ENCODE results near the gene DIP2A.
"Not testable (repeated sequence)": the region's sequence is repeated elsewhere in the genome, so short reads cannot be mapped to it uniquely, and the experiment has no call there.

The DIP2A gene

DNA sequence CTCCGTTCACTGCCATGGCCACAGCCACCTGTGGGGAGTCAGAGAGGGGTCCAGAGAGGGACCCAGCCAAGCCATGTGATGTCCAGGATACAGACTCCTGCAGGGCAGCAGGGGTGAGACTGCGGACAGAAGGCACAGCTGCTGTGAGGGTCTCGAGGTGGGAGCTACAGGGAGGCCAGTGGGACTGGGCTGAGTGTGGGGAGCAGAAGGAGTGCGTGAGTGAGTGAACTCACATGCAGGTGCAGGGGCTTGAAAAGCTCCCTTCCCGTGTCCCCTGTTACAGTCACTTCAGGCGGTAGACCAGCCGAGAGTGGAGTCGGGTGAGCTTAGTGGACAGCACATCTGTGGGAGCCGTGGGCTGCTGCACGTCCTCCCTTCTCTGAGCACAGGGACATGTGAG is 103.8 kb downstream of the DIP2A start:
- Mint-ChIP-seq H3K27ac (ENCODE audit: low read depth) (peak overlapping the region; percentile 77), H3K9me3 (no peaks in the 10 kb centered on the region), H3K36me3 (ENCODE audit: insufficient read depth) (peaks cover 26% of the 10 kb centered on the region), H3K27me3 (no peaks in the 10 kb centered on the region), H3K4me3 (no peak overlapping the region), H3K4me1 (peaks cover 20% of the 10 kb centered on the region)
- no peak for ATAC-seq (replicated peaks; ENCODE audit: extremely low read depth, poor library complexity, severe bottlenecking)
- no peak for DNase-seq (ENCODE audit: low spot score in 2 of 2)

DNA sequence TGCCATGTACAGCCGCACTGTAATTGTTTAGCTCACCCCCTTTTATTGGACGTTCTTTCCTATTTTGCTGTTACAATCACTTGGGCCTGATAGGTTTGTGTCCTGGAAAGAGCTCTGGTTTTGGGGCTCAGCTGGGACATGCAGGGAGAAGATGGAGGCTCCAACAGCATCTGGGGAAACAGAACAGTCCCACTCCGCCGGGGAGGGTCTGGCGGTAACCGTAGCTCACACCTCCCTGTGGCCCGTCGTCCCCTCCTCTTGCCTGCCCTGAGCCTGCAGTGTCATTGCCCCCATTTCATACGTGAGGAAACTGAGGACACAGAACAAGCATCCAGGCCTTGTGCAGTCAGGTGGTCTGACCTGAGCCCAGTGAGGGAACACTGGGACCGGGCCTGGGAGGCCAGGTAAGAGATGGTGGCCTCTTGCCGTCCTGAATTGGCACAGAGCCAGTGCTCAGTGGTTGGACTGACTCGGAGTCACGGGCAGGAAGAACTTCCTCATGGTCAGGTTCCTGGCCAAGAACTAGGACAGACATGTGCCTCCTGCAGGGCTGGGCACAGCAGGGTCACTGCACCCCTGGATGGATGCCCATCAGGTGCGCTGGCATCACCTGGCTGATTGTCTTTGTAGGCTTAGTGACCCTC is 104.4 kb downstream of the DIP2A start:
- H3K4me3 Mint-ChIP-seq: no peak overlapping the region
- no peaks in the 10 kb centered on the region for H3K27me3 Mint-ChIP-seq
- H3K4me1 Mint-ChIP-seq: peaks cover 20% of the 10 kb centered on the region
- H3K27ac Mint-ChIP-seq (ENCODE audit: low read depth): no peak overlapping the region
- H3K36me3 Mint-ChIP-seq (ENCODE audit: insufficient read depth): peaks cover 32% of the 10 kb centered on the region
- ATAC-seq (replicated peaks; ENCODE audit: extremely low read depth, poor library complexity, severe bottlenecking): no peak
- no peaks in the 10 kb centered on the region for H3K9me3 Mint-ChIP-seq
- DNase-seq (ENCODE audit: low spot score in 2 of 2): no peak

DNA sequence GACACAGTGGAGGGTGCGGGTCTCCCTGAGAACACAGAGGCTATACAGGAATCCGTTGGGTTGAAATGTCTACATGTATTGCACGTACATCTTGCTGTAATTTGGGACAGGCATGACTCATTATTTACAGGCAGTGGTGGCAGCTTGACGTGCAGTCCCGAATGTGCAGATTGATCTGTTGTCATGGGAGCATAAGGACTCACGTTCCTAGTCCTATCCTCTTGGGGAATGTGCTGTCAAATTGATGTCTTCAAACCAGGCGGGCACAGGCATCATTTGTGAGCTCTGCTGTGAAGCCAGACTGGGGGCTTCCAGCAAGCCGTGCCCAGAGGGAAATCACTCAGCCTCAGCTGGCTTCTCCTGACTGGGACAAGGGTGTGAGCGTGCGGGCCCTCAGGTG is 105.7 kb downstream of the DIP2A start:
- peaks cover 33% of the 10 kb centered on the region for H3K36me3 Mint-ChIP-seq (ENCODE audit: insufficient read depth)
- H3K4me3 Mint-ChIP-seq: no peak overlapping the region
- peak overlapping the region; percentile 74 for H3K27ac Mint-ChIP-seq (ENCODE audit: low read depth)

DNA sequence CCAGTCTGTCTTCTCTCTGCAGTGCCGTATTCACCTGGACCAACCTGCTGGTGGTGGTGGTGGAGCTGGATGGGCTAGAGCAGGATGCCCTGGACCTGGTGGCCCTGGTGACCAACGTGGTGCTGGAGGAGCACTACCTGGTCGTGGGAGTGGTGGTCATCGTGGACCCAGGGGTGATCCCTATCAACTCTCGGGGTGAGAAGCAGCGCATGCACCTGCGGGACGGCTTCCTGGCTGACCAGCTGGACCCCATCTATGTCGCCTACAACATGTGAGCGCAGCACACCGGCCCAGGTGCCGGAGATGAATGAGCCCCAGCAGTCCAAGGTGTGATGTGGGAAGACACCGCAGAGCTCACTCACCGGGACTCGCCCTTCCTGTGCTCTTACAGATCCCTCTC is 108.7 kb downstream of the DIP2A start:
- Mint-ChIP-seq H3K4me3 (no peak overlapping the region), H3K9me3 (no peaks in the 10 kb centered on the region), H3K27ac (ENCODE audit: low read depth) (no peak overlapping the region), H3K27me3 (no peaks in the 10 kb centered on the region), H3K36me3 (ENCODE audit: insufficient read depth) (peaks cover 34% of the 10 kb centered on the region), H3K4me1 (peaks cover 6% of the 10 kb centered on the region)
- DNase-seq (ENCODE audit: low spot score in 2 of 2): no peak
- ATAC-seq (replicated peaks; ENCODE audit: extremely low read depth, poor library complexity, severe bottlenecking): no peak

More for the DNA sequence above, 105.7 kb downstream of the DIP2A start:
- DNase-seq (ENCODE audit: low spot score in 2 of 2) (no peak), ATAC-seq (replicated peaks; ENCODE audit: extremely low read depth, poor library complexity, severe bottlenecking) (no peak)
- H3K4me1 Mint-ChIP-seq: peaks cover 16% of the 10 kb centered on the region
- H3K27me3 Mint-ChIP-seq: no peaks in the 10 kb centered on the region
- no peaks in the 10 kb centered on the region for H3K9me3 Mint-ChIP-seq

DNA sequence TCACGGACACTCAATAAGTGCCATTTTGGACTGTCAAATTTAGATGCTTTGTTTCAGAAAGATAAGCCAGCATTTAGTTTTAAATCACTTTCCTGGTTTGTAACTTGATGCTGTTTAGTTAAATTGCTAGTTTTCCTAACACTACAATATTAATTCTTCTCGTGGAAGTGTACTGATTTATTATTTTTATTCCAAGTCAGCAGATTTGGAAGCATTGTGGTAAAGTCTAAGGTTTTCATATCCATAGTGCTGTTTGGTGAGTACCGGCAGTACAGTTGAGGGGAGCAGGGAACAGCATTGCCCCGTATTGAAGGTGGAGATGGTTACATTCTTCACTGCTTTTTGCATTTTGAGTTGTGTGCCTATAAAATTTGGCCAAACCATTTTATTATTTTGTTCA is 109.9 kb downstream of the DIP2A start:
- Mint-ChIP-seq H3K9me3 (no peaks in the 10 kb centered on the region), H3K4me1 (peaks cover 6% of the 10 kb centered on the region), H3K27me3 (no peaks in the 10 kb centered on the region), H3K27ac (ENCODE audit: low read depth) (no peak overlapping the region), H3K36me3 (ENCODE audit: insufficient read depth) (peaks cover 31% of the 10 kb centered on the region), H3K4me3 (no peak overlapping the region)
- DNase-seq (ENCODE audit: low spot score in 2 of 2) (no peak), ATAC-seq (replicated peaks; ENCODE audit: extremely low read depth, poor library complexity, severe bottlenecking) (no peak)

DNA sequence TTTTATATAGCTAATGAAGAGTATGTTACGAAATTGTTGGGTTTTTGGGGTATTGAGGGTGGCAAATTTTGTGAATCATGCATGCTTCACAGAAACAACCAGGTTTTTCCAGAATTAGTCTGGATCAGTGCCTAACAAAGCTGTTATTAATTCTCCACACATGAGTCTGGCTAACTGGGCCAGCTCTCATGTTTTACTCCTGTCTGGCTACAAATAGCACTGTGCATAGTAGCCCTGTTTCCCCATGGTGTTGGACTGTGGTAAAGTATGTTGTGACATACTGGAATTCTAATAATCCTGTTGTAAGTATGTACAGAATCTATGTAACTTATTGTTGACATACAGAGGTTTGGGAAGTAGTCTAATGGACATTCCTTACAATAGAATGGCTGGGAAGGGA is 110.4 kb downstream of the DIP2A start:
- Mint-ChIP-seq H3K4me1 (peaks cover 6% of the 10 kb centered on the region), H3K27me3 (no peaks in the 10 kb centered on the region), H3K27ac (ENCODE audit: low read depth) (no peak overlapping the region), H3K36me3 (ENCODE audit: insufficient read depth) (peaks cover 31% of the 10 kb centered on the region), H3K9me3 (no peaks in the 10 kb centered on the region), H3K4me3 (no peak overlapping the region)
- no peak for DNase-seq (ENCODE audit: low spot score in 2 of 2)
- ATAC-seq (replicated peaks; ENCODE audit: extremely low read depth, poor library complexity, severe bottlenecking): no peak

DNA sequence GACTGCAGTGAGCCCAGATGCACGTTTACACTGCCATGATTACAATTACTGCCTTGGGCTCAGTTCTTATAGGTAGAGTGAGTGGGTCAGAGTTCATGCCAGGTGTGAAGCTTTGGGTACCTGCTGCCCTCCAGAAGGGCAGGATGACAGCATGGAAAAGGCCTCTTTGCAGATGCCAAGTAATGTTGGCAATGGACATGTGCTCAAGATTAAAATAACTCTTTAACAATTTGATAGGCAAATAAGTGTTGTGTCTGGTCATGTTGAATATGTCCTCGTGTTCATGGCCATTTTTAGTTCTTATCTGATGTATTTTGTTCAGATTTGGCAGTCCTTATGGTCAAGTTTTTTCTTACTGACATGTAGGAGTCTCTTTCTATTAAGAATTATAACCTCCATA is 111.4 kb downstream of the DIP2A start:
- Mint-ChIP-seq H3K4me1 (peaks cover 7% of the 10 kb centered on the region), H3K27ac (ENCODE audit: low read depth) (peak overlapping the region; percentile 57), H3K9me3 (no peaks in the 10 kb centered on the region), H3K27me3 (no peaks in the 10 kb centered on the region), H3K36me3 (ENCODE audit: insufficient read depth) (peaks cover 33% of the 10 kb centered on the region), H3K4me3 (no peak overlapping the region)
- DNase-seq (ENCODE audit: low spot score in 2 of 2) (no peak), ATAC-seq (replicated peaks; ENCODE audit: extremely low read depth, poor library complexity, severe bottlenecking) (no peak)

DNA sequence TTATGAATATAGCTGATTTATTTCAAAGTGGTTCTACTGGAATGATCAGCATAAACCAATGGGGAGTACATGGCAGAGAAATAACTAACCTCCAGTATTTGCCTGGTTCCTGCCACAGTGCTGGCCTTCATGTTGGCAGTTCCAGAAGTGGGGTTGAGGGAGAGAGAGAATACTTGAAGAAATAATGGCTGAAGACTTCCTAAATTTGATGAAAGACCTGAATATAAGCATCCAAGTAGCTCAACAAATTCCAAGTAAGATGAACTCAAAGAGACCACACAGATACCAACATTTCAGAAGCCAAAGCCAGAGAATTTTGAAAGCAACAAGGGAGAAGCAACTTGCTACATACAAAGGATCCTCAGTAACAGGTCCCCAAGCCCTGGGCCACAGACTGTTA is 111.9 kb downstream of the DIP2A start:
- Mint-ChIP-seq H3K36me3 (ENCODE audit: insufficient read depth) (peaks cover 33% of the 10 kb centered on the region), H3K27me3 (no peaks in the 10 kb centered on the region), H3K4me1 (peaks cover 12% of the 10 kb centered on the region), H3K27ac (ENCODE audit: low read depth) (peak overlapping the region; percentile 57), H3K9me3 (no peaks in the 10 kb centered on the region), H3K4me3 (no peak overlapping the region)
- ATAC-seq (replicated peaks; ENCODE audit: extremely low read depth, poor library complexity, severe bottlenecking) (no peak), DNase-seq (ENCODE audit: low spot score in 2 of 2) (no peak)

DNA sequence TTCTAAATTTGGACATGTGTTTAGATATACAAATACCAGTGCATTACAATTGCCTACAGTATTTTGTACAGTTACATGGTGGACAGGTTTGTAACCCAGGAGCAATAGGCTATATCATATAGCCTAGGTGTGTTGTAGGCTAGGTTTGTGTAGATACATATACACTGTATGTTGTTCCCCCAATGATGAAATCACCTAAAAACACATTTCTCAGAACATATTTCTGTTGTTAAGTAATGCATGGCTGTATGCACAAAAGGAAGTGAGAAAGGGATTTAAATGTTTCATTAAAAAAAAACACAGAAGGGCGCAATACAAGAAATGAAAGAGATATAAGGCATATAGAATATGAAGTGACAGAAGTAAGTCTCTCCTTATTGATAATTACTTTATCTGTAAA is 114.2 kb downstream of the DIP2A start:
- DNase-seq (ENCODE audit: low spot score in 2 of 2) (no peak), ATAC-seq (replicated peaks; ENCODE audit: extremely low read depth, poor library complexity, severe bottlenecking) (no peak)
- no peak overlapping the region for H3K27ac Mint-ChIP-seq (ENCODE audit: low read depth)
- H3K4me1 Mint-ChIP-seq: peaks cover 12% of the 10 kb centered on the region
- no peaks in the 10 kb centered on the region for H3K9me3 Mint-ChIP-seq
- H3K27me3 Mint-ChIP-seq: no peaks in the 10 kb centered on the region
- H3K36me3 Mint-ChIP-seq (ENCODE audit: insufficient read depth): peaks cover 24% of the 10 kb centered on the region
- no peak overlapping the region for H3K4me3 Mint-ChIP-seq

DNA sequence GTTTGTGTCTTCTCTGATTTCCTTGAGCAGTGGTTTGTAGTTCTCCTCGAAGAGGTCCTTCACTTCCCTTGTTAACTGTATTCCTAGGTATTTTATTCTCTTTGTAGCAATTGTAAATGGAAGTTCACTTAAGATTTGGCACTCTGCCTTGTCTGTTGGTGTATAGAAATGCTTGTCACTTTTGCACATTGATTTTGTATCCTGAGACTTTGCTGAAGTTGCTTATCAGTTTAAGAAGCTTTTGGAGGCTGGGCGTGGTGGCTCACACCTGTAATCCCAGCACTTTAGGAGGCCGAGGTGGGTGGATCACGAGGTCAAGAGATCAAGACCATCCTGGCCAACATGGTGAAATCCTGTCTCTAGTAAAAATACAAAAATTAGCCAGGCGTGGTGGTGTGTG is 119.1 kb downstream of the DIP2A start:
- not testable (repeated sequence) for DNase-seq (ENCODE audit: low spot score in 2 of 2); H3K27ac Mint-ChIP-seq (ENCODE audit: low read depth); H3K27me3 Mint-ChIP-seq; H3K36me3 Mint-ChIP-seq (ENCODE audit: insufficient read depth); H3K4me3 Mint-ChIP-seq; H3K4me1 Mint-ChIP-seq; ATAC-seq (replicated peaks; ENCODE audit: extremely low read depth, poor library complexity, severe bottlenecking)
- peaks cover 13% of the 10 kb centered on the region for H3K9me3 Mint-ChIP-seq

DNA sequence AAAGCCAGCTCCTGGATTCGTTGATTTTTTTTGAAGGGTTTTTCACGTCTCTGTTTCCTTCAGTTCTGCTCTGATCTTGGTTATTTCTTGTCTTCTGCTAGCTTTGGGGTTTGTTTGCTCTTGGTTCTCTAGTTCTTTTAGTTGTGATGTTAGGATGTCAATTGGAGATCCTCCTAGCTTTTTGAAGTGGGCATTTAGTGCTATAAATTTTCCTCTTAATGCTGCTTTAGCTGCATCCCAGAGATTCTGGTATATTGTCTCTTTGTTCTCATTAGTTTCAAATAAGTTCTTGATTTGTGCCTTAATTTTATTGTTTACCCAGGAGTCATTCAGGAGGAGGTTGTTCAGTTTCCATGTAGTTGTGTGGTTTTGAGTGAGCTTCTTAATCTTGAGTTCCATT is 120.7 kb downstream of the DIP2A start:
- H3K27me3 Mint-ChIP-seq; ATAC-seq (replicated peaks; ENCODE audit: extremely low read depth, poor library complexity, severe bottlenecking); H3K27ac Mint-ChIP-seq (ENCODE audit: low read depth); H3K4me3 Mint-ChIP-seq; H3K36me3 Mint-ChIP-seq (ENCODE audit: insufficient read depth); DNase-seq (ENCODE audit: low spot score in 2 of 2); H3K4me1 Mint-ChIP-seq: not testable (repeated sequence)
- H3K9me3 Mint-ChIP-seq: peaks cover 20% of the 10 kb centered on the region

DNA sequence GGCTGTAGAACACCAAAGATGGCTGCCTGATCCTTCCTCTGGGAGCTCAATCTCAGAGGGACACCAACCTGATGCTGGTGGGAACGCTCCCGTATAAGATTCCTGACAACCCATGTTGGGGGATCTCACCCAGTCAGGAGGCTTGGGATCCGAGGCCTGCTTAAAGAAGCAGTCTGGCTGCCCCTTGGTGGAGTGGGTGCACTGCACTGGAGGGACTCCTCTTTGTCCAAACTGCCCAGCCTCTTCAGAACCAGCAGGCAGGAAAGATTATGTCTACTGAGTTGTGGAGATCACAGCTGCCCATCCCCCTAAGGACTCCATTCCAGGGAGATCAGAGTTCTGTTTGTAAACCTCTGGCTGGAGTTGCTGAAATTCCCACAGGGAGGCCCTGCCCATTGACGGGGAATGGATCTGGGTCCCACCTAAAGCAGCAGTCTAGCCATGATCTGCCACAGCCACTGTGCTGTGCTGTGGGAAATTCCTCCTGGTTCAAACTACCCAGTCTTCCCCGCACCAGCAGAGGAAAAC is 123.2 kb downstream of the DIP2A start:
- ATAC-seq (replicated peaks; ENCODE audit: extremely low read depth, poor library complexity, severe bottlenecking): no peak
- peaks cover 2% of the 10 kb centered on the region for H3K36me3 Mint-ChIP-seq (ENCODE audit: insufficient read depth)
- peaks cover 32% of the 10 kb centered on the region for H3K9me3 Mint-ChIP-seq
- H3K27ac Mint-ChIP-seq (ENCODE audit: low read depth): no peak overlapping the region
- no peaks in the 10 kb centered on the region for H3K4me1 Mint-ChIP-seq
- no peaks in the 10 kb centered on the region for H3K27me3 Mint-ChIP-seq
- no peak overlapping the region for H3K4me3 Mint-ChIP-seq
- no peak for DNase-seq (ENCODE audit: low spot score in 2 of 2)

DNA sequence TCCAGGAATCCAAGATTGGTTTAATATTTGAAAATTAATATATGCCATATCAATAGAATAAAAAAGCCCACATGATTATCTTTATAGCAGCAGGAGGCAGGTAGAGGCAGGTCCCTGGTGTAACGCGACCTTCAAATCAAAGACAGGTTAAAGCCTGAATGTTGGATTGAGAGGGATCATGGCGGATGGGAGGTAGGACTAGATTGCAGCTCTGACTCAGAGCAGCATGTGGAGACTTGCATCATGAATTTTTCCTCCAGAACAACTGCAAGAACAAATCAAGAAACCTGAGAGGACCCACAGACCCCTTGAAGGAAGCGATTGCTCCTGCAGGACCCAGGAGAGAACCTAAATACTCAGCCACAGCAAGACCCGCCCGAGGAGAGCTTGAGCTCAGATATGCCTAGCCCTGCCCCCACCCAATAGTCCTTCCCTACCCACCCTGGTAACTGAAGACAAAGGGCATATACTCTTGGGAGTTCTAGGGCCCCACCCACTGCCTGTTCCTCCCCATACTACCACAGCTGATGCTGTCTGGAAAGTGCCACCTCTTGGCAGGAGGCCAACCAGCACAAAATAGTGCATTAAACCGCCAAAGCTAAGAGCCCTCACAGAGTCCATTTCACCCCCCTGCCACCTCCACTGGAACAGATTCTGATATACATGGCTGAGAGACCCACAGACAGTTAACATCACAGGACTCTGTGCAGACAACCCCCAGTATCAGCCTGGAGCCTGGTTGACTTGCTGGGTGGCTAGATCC is 126.7 kb downstream of the DIP2A start:
- no peak for DNase-seq (ENCODE audit: low spot score in 2 of 2)
- no peak for ATAC-seq (replicated peaks; ENCODE audit: extremely low read depth, poor library complexity, severe bottlenecking)
- H3K9me3 Mint-ChIP-seq: peaks cover 29% of the 10 kb centered on the region
- no peaks in the 10 kb centered on the region for H3K27me3 Mint-ChIP-seq
- peaks cover 2% of the 10 kb centered on the region for H3K36me3 Mint-ChIP-seq (ENCODE audit: insufficient read depth)
- H3K4me3 Mint-ChIP-seq: no peak overlapping the region
- H3K27ac Mint-ChIP-seq (ENCODE audit: low read depth): no peak overlapping the region
- H3K4me1 Mint-ChIP-seq: peaks cover 7% of the 10 kb centered on the region
